ENCODE data around the gene ENDOG.
"Not testable (repeated sequence)": the region's sequence is repeated elsewhere in the genome, so short reads cannot be mapped to it uniquely, and the experiment has no call there.

Gene ENDOG

DNA sequence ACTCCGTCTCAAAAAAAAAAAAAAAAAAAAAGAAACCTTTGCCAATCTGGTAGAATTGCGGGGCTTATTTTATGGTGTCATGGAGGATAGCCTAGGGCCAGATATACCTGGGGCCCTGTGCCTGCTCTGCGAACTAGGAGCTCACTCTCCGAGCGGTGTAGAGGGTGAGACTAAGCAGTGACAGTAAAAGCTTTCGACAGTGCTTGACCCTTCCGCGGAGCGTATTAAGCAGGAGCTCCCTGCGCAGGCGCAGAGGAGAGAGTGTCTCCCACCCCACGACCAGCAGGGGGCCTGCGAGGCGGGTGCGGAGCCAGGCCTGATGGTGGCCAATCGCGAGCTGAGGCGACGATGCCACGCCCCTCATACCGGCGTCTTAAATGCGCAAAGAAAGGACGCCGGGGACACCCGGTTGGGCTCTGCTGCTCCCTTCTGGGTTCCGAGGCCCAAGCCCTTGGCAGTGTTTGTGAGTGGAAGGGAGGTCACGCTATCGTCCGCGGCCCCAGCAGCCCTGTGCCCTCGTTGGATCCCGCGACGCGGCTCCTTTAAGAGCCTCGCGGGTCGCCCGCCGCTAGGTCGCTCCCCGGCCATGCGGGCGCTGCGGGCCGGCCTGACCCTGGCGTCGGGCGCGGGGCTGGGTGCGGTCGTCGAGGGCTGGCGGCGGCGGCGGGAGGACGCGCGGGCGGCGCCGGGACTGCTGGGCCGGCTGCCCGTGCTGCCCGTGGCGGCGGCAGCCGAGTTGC lies at the start of gene ENDOG:
Gene ENDOG (plus strand): TSS at position 402 of the 740 bp plus-strand sequence. CDS start 185 bp downstream, at position 587.
- DNase-seq (ENCODE audit: low read depth in 4 of 4, low spot score in 1 of 4): peak; percentile 90 to 97 (median 94)

DNA sequence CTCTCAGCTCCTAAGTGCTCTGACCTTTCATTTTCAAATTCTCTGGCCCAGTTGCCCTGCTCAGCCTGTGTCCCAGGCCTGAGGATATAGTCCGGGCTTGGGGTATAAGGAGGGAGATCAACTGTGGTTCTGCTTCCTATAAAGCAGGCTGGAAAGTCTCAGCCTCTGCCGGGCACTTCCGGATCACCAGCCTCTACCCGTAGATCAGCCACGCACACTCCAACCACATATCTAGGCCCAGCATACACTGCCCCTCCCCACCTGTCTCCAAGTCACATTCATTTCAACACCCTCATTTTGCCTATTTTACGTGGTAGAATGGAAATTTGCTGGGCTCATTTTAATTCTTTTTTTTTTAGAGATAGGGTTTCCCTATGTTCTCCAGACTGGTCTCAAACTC lies 49.7 kb upstream of the ENDOG start:
- no peak for DNase-seq (ENCODE audit: low read depth in 4 of 4, low spot score in 1 of 4)

DNA sequence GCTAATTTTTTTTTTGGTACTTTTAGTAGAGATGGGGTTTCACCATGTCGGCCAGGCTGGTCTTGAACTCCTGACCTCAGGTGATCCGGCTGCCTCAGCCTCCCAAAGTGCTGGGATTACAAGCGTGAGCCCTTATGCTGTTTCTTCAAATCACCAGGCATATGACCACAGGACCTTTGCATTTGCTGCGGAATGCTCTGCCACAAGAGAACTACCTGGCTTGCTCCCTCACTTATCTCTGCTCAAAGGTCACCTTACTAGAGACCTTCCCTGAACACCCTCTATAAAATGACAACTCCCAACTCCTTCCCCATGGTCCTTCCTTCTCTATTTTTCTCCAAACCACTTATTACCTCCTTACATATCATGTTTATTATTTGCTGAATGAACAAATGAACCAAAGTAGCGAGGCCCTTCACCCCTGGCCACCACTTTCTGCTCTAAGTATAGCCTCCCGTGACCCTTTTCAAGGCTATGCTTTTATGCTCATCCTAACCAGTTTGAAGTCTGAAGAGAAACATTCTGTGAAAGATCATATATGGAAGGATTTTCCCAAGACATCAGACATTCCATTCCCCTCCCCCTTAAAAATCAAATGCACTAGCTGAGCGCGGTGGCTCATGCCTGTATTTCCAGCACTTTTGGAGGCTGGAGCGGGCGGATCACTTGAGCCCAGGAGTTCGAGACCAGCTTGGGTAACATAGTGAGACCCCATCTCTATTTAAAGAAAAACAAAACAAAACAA lies 47.8 kb upstream of the ENDOG start:
- no peak for DNase-seq (ENCODE audit: low read depth in 4 of 4, low spot score in 1 of 4)

DNA sequence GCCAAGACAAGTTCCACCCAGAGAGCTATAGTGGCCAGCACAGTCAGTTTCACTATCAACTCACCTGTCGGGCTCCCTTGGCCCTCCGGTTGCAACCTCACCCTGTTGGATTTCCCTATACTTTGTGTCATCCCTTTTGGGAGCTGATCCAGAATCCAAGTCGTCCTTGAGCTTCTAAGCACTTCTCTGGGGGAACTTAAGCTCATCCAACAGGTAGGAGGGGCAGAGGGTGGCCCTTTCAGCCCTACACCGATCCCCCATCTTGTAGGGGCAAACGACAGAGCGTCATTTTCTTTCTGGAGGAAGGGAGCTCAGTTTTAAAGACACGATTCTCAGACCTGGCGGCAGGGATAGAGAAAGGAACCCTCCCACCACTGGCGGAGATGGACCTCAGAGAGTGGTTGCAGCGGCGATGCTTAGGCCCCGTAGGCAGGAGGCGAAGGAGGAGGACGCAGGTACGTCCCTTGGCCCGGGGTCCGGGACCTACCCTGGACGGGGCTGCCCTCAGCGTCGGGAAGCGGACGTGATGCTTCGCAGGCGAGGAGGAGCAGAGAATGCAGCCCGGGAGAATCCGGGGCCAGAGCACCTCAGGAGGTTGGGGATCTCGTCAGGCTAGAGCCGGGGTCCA lies 47.1 kb upstream of the ENDOG start:
- DNase-seq (ENCODE audit: low read depth in 4 of 4, low spot score in 1 of 4): peak in 1 of 4 experiments; percentile 4

DNA sequence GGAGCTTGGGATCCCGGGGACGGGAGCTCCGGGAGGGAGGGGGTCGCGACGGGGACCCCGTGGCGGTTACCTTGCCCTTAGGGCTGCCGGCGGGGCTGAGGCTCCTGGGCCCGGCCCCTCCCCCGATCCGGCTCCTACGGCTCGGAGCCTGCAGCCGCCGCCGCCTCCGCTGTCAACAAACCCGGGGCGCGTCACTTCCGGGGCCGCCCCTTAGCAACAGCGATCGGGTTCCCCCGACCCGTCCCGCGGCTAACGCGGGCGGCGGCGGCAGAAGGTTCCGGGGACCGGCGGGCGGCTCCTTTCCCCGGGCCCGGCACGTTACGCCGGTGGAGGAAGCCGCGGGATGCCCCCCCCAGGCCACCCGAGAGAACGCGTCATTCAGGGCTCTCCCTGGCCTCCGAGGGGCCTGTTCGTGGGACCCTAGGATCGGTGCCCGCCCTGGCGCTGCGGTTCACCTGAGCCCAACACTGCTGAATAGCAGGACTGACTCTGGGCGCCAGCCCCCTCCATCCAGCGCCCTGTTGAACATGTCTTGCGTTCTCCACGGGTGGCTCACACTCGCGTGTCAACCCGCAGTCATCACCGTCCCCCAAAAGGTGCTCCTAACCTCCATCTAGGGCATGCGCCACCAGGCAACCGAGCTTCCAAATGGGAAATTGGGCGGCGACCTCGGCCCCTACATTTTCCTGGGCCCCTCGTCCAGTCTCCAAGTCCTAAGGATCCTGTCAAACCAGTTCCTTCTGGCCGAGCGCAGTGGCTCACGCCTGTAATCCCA lies 46.4 kb upstream of the ENDOG start, which contains the start of gene ZER1:
Gene ZER1 (minus strand): TSS at position 183 of the 775 bp plus-strand sequence. CDS start 16,362 bp downstream, outside the sequence.
- DNase-seq (ENCODE audit: low read depth in 4 of 4, low spot score in 1 of 4): peak; percentile 86 to 92 (median 92)

DNA sequence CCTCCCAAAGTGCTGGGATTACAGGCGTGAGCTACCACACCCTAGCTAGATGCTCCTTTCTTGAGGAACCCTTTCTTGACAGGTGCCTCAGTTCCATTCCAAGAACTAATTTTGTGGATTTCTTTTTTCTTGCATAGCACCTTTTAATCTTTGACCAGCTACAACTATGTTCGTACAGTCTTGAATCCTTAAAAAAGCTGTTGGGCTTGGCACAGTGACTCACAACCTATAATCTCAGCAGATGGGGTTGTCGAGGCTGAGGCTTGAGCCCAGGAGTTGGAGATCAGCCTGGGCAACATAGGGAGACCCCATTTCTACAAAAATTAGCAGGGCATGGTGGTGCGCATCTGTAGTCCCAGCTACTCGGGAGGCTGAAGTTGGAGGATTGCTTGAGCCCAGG lies 45.3 kb upstream of the ENDOG start:
- DNase-seq (ENCODE audit: low read depth in 4 of 4, low spot score in 1 of 4): no peak

DNA sequence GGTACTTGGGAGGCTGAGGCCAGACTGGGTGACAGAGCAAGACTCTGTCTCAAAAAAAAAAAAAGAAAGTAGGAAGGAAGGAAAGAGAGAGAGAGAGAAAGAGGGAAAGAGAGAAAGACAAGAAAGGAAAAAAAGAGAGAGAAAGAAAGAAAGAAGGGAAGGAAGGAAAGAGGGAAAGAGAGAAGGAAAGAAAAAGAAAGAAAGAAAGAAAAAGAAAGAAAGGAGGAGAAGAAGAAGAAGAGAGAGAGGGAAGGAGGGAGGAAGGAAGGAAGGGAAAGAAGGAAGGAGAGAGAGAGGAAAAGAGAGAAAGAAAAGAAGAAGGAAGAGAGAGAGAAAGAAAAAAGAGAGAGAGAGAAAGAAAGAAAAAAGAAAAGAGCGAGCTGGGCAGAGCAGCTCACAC lies 43.5 kb upstream of the ENDOG start:
- no peak for DNase-seq (ENCODE audit: low read depth in 4 of 4, low spot score in 1 of 4)

DNA sequence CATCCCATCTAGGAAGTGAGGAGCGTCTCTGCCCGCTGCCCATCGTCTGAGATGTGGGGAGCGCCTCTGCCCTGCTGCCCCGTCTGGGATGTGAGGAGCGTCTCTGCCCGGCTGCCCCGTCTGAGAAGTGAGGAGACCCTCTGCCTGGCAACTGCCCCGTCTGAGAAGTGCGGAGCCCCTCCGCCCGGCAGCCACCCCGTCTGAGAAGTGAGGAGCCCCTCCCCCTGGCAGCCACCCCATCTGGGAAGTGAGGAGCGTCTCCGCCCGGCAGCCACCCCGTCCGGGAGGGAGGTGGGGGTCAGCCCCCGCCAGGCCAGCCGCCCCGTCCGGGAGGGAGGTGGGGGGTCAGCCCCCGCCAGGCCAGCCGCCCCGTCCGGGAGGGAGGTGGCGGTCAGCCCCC lies 38.2 kb upstream of the ENDOG start:
- DNase-seq (ENCODE audit: low read depth in 4 of 4, low spot score in 1 of 4): not testable (repeated sequence)

DNA sequence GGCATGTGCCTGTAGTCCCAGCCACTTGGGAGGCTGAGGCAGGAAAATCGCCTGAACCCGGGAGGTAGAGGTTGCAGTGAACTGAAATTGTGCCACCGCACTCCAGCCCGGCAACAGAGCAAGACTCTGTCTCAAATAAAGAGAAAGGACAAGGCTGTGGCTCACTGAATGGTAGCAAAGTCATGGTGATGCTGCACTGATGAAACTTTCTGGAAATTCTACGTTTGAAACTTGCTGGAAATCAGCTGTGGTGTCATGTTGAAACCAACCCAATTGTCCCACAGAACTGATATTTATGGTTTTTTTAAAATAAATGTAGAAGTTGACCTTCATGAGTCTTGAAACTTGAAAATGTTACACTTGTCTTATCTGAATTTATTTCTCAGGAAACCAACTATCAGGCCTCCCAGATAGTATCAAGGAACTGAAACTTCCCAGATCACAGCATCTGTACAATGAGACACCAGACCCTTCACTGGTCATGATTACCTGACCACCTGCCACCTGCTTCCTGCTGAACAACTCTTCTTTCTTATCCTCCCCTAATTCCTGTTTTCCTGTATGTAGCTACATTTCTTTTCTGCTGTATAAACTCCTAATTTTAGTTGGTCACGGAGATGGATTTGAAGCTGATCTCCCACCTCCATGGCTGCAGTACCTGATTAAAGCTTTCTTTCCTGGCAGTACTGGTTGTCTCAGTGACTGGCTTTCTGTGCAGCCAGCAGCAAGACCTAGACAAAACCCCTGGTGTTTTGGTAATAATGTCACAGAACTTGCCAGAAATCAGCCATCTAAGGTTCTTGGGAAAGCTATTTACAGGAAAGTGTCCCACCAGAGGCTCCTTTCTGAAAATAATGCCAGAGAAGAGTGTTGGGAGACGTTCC lies 36.9 kb upstream of the ENDOG start:
- no peak for DNase-seq (ENCODE audit: low read depth in 4 of 4, low spot score in 1 of 4)

DNA sequence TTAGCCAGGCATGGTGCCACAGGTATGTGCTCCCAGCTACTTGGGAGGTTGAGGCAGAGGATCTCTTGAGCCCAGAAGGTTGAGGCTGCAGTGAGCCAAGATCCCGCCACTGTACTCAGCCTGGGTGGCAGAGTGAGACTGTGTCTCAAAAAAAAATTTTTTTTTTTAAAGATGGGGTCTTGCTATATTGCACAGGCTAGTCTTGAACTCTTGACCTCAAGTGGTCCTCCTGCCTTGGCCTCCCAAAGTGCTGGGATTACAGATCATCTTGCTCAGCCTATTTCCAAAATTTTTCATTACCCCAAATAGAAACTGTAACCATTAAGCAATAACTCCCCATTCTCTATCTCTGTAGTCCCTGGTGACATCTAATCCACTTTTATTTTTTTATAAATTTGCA lies 35.6 kb upstream of the ENDOG start:
- no peak for DNase-seq (ENCODE audit: low read depth in 4 of 4, low spot score in 1 of 4)

DNA sequence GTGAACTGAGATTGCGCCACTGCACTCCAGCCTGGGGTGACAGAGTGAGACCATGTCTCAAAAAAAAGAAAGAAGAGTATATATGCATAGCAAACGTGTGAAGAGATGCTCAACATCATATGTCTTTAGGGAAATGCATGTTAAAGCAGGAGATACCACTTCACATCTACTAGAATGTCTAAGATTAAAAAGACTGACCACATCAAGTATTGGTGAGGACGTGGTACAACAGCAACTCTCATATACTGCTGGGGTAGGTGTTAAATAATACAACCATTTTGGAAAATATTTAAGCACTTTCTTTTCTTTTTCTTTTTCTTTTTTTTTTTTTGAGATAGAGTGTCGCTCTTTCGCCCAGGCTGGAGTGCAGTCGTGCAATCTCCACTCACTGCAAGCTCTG lies 32.9 kb upstream of the ENDOG start:
- DNase-seq (ENCODE audit: low read depth in 4 of 4, low spot score in 1 of 4): no peak

DNA sequence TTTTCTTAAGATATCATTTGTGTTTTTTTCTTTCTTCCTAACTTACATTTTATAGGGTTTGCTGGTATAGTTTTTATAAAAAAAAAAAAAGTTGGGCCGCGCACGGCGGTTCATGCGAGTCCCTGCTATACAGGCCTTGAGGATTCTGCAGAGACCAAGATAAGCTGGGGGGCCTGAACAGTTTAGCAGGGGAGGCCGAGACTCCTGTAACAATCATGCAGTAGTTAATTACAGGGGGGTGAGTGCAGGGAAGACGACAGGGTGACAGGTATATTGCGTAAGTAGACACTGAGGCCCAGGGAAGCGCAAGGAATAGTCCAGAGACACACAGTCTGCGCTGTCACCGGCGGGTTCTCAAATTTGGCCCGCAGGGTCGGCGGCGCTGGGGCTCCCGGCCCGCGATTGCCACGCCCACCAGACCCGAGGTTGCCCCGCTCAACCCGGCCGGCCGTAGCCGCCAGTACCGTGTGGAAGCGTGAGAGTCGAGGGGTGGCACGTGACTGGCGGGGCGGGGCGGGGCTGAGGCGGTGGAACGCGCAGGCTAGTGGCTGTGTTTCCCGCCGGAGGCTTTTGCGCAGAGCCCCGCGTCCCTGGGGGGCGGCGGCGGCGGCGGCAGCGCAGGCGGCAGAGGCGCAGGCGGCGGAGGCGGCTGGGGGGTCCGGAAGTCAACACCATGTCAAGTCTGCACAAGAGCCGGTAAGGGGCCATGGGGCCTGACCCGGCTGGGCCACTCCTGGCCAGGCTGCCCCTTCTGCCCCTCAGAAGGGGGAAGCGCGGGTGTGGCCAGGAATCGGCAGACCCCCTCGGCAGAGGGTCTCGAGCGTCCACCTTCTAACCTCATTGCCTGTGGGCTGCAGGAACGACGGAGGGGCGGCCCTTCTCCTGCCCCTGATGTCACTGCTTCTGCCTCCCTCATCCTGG lies 31.4 kb upstream of the ENDOG start, which contains the start of gene TBC1D13:
Gene TBC1D13 (plus strand): TSS at position 573 of the 921 bp plus-strand sequence. CDS start 101 bp downstream, at position 674.
- DNase-seq (ENCODE audit: low read depth in 4 of 4, low spot score in 1 of 4): peak; percentile 84 to 90 (median 86)

DNA sequence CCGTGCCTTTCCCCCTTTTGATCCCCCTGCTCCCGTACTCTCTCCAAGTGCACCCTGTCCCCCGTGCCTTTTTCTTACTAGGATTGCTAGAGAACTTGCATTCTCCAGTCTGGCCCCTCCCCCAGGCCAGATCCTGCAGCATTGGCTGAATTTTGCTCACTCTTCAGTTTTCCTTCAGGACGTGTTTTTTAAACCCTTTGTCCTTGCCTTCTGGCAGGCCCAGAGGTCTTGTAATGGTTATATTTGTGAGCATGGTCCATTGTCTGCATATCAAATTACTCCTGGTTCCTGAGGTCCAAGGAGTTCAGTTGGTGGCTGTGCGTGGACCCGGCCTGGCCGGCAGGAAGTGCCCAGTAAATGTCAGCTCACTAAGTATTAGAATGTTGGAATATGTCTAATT lies 30.6 kb upstream of the ENDOG start:
- DNase-seq (ENCODE audit: low read depth in 4 of 4, low spot score in 1 of 4): no peak

DNA sequence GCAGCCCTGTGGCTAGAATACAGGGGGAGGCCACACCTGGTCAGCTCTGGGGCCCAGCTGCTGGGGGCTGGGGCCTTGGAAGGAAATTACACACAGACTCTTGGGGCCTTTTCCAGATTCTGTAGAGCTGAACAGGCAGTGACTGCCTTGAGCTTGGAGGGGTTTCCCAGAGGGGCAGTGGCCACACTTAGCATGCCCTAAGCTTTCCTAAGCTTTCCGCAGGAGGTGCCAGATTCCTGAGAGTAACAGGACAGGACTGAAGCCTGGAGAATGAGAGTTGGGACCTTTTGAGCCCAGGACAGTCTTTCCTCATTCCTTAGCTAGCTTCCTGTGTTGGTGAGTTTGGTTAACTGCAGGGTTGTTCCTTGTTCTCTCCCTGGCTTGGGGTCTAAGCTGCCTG lies 29.9 kb upstream of the ENDOG start:
- no peak for DNase-seq (ENCODE audit: low read depth in 4 of 4, low spot score in 1 of 4)

DNA sequence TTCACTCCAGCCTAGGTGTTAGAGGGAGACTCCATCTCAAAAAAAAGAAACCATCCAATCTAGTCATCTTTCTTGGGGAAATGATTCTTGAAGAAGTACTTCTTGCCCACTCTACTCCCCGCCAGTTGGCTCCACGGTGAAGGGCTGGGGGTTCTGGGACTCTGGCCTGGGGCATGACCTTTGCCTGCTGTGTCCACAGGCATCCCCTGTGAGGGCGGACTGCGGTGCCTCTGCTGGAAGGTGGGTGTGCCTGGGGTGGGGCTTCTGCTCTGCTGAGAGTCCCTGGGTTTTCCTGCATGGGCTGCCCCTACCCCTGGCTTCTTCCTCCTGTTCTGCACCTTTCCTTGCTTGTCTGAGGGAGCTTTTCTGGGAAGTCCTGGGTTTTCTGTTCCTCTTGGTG lies 27.8 kb upstream of the ENDOG start:
- no peak for DNase-seq (ENCODE audit: low read depth in 4 of 4, low spot score in 1 of 4)

DNA sequence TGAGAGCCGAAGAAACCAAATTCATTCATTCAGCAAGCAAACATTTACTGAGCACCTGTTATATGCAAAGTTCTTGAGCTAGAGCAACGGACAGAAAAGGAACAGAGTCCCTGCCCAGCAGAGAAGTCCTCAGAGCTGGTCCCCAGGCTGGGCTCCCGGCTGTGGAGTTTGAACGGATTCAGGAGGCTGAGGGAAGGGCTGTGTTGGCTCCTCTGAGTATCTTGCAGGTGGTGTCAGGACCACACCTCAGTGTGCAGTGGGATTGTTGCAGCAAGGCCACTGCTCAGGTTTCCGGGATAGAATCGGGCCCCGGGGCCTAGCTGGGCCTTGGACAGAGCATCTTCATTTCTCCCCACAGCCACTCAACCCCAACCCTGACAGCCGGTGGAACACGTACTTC lies 26.2 kb upstream of the ENDOG start:
- DNase-seq (ENCODE audit: low read depth in 4 of 4, low spot score in 1 of 4): no peak

DNA sequence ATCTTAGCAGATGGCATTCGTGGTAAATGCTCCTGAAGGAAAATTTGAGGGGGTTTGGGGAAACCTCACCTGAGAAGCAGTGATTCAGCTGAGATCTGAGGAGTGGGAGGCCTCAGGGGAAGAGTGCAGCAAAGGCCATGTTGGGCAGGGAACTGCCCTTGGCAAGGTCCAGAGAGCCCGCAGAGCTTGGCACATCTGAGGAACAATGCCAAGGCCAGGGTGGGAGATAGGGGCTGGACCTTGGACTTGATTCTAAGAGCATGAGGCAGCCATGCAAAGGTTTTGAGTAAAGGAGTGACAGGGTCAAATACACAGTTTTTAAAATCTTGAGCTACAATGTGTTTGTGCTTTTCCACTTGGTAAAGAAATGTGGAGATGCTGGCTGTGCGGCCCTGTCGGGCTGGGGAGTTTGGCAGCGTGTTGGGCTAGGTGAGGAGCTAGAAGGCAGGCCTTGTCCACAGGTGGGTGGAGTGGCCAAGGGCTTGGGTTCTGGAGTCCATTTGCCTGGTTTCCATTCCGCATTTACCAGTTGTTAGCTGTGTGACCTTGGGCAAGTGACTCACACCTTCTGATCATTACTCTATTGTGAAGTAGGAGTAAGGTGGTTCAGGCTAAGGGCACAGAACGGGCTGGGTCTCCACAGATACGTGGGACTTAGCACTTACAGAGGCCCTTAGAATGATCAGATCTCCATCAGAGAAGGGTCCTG lies 25.2 kb upstream of the ENDOG start:
- no peak for DNase-seq (ENCODE audit: low read depth in 4 of 4, low spot score in 1 of 4)

DNA sequence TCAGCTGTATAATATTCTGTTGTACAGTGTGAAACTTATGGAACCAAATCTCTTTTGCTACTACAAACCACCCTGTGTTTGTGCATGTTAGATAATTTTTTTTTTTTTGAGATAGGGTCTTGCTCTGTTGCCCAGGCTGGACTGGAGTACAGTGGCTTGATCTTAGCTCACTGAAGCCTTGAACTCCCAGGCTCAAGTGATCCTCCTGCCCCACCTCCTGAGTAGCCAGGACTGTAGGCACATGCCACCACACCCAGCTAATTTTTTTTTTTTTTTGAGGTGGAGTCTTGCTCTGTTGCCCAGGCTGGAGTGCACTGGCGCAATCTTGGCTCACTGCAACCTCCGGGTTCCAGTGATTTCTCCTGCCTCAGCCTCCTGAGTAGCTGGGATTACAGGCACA lies 23.3 kb upstream of the ENDOG start:
- DNase-seq (ENCODE audit: low read depth in 4 of 4, low spot score in 1 of 4): not testable (repeated sequence)

All from stimulated activated CD4-positive, alpha-beta T cell treated with anti-CD3 and anti-CD28 coated beads, Interleukin-1b, Interleukin-23, amount 100 ng/mL, for 24 hours (primary cell).